Thymus (tissue), 11 donors: ENCODE results near the gene SLC8A3. TPM values are rescaled to one million over a fixed set of nuclear protein-coding genes. Genes with fewer than 3 reads are reported as not detected.

ENCODE experiments used
- DNase-seq, 9 donors: peaks; one replicate each; pipeline ENCODE4 v3.0.0-alpha.2; 2013; ENCODE audit warnings: low spot score in 9 of 9, low read depth in 6 of 9, missing footprints in 1 of 9
- H3K27ac ChIP-seq, 2 donors: one replicate each; pipeline ENCODE4 v1.5.1; 2013; ENCODE audit warnings: control low read depth in 1 of 2, low read depth in 1 of 2, low read length in 1 of 2, mild to moderate bottlenecking in 1 of 2, moderate library complexity in 1 of 2
- H3K27me3 ChIP-seq, 2 donors: one replicate each; pipeline ENCODE4 v1.5.1; 2013; ENCODE audit warnings: low read length in 1 of 2; ENCODE audit not compliant: control insufficient read depth in 2 of 2, insufficient read depth in 1 of 2
- H3K36me3 ChIP-seq, 2 donors: one replicate each; pipeline ENCODE4 v1.5.1; 2013; ENCODE audit warnings: low read length in 1 of 2, mild to moderate bottlenecking in 1 of 2, moderate library complexity in 1 of 2; ENCODE audit not compliant: control insufficient read depth in 2 of 2, insufficient read depth in 2 of 2
- H3K4me1 ChIP-seq, 2 donors: one replicate each; pipeline ENCODE4 v1.5.1; 2013; ENCODE audit warnings: low read length in 2 of 2; ENCODE audit not compliant: control insufficient read depth in 2 of 2, insufficient read depth in 2 of 2
- H3K4me3 ChIP-seq, 2 donors: one replicate each; pipeline ENCODE4 v1.5.1; 2013; ENCODE audit warnings: low read length in 2 of 2, control low read depth in 1 of 2, mild to moderate bottlenecking in 1 of 2
- H3K9me3 ChIP-seq, 2 donors: one replicate each; pipeline ENCODE4 v1.5.1; 2013; ENCODE audit warnings: low read length in 1 of 2, mild to moderate bottlenecking in 1 of 2; ENCODE audit not compliant: control insufficient read depth in 2 of 2, insufficient read depth in 1 of 2
- WGBS: extraction: QIAGEN DNeasy Blood & Tissue Kit; methylation state at CpG from one replicate; pipeline ENCODE4 v1.1.7; 2013; 5-methylcytosine and 5-hydroxymethylcytosine counted together
- polyA plus RNA-seq: library from polyadenylated mRNA; stranded (reverse); fragments of 200-250 nt; gene quantifications from one replicate; pipeline ENCODE4 v1.2.3, GENCODE V29; 2013
- total RNA-seq: library from RNA; stranded (reverse); fragments of 120-200 nt; gene quantifications from one replicate; pipeline ENCODE4 v1.2.4, GENCODE V29; 2013
- donor health status: healthy.

SLC8A3 gene
- total and polyA plus RNA-seq, 2 donors, result 0.16 to 0.99 TPM

- no peaks in the 10 kb centered on the region for H3K4me1 ChIP-seq
- H3K27ac ChIP-seq, result no peak overlapping the region
- peak in 4 of 9 donors; percentile 10 to 32 (median 21) for DNase-seq
- H3K9me3 ChIP-seq, result no peaks in the 10 kb centered on the region
- no peaks in the 10 kb centered on the region for H3K36me3 ChIP-seq
- WGBS, result 78% methylated on average over 3 of the region's 3 CpGs
- no peaks in the 10 kb centered on the region for H3K27me3 ChIP-seq
- H3K4me3 ChIP-seq, result no peak overlapping the region
These were observed 114.7 kb downstream of the SLC8A3 start for GRCh38 chr14:70073924-70074566.

DNA sequence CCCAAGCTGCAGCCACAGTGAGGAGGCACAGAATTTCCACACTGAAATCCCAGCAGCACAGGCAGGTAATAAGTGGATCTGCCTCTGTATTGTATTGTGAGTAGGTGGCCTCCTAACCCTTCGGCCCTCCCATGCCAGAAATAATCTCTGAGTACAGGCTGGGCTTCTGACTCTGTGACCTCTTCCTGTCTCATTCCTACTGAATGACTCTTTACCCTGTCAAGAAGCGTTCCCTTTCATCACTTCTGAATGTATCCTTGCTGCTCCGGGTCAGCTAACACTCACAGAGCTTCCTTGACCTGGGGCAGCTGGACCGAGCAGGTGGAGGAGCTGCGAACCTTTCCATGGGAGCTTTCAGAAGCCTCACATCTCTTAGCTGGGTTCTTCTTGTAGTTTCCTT, 119.6 kb downstream of the SLC8A3 start:
- H3K27ac ChIP-seq, result no peak overlapping the region
- no peaks in the 10 kb centered on the region for H3K36me3 ChIP-seq
- no peaks in the 10 kb centered on the region for H3K27me3 ChIP-seq
- 92% methylated on average over 5 of the region's 5 CpGs for WGBS
- H3K4me1 ChIP-seq, result no peaks in the 10 kb centered on the region
- DNase-seq, result no peak
- no peak overlapping the region for H3K4me3 ChIP-seq
- H3K9me3 ChIP-seq, result no peaks in the 10 kb centered on the region

DNA sequence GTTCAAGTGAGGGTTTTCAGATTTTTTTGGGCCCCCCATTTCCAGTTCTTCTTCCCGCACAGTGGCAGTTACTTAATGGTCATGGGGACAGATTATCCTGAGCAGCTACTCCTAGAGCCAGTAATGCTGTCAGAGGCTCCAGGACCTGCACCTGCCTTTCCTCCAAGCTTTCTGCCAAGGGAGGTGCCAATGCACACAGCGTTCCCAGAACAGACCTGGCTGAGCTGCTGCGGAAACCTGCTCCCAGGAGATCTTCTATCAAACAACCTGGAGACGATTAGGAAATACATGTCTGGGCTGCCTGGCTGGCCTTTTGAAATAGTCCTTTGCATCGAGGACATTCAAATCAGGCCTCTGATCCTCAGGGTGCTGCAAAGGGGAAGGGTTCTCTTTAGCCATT, 120.9 kb downstream of the SLC8A3 start:
- Histone ChIP-seq H3K27me3 (no peaks in the 10 kb centered on the region), H3K36me3 (no peaks in the 10 kb centered on the region), H3K4me3 (no peak overlapping the region), H3K27ac (no peak overlapping the region), H3K9me3 (no peaks in the 10 kb centered on the region), H3K4me1 (no peaks in the 10 kb centered on the region)
- no peak for DNase-seq
- WGBS, result 96% methylated on average over 5 of the region's 5 CpGs

DNA sequence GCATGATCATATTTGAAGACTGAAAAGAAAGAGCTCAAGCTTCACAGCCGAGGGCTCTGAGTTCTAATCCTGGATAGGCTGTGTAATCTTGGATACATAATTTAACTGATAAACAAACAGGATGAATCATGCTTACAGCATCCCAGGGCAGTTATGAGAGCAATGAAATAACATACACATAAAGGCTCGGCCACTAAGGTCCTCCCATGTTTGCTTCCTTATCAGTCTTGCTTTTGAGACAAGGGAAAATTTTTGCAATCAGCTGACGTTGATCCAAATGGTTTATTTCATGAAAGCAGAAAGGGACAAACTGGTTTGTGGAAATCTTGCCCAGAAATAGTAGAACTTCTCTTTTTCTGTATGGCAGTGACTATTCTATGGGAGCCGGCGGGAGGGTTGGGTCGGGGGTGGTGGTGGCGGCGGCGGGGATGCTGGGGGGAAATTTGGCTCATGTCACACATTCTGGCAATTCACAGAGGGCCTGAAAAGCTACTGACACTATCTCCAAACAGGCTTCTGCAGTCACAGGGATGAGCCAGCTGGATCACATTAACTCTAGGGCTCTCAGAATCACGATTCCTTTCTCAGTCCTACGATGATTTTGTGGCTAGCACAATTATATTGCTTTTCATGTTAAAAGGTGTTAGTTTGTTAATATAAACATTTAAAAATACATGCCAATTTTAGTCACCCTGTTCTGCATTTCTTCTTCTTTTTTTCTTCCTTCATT, 124.5 kb downstream of the SLC8A3 start:
- Histone ChIP-seq H3K36me3 (no peaks in the 10 kb centered on the region), H3K4me3 (no peak overlapping the region), H3K9me3 (no peaks in the 10 kb centered on the region), H3K27ac (no peak overlapping the region), H3K4me1 (no peaks in the 10 kb centered on the region), H3K27me3 (no peaks in the 10 kb centered on the region)
- DNase-seq, result no peak
- 95% methylated on average over 11 of the region's 11 CpGs for WGBS

- Histone ChIP-seq H3K27ac (no peak overlapping the region), H3K4me1 (no peaks in the 10 kb centered on the region), H3K27me3 (no peaks in the 10 kb centered on the region), H3K9me3 (no peaks in the 10 kb centered on the region), H3K36me3 (no peaks in the 10 kb centered on the region), H3K4me3 (no peak overlapping the region)
- no peak for DNase-seq
- WGBS, result 96% methylated on average over 2 of the region's 2 CpGs
These were observed 127.6 kb downstream of the SLC8A3 start for GRCh38 chr14:70061108-70061507.

DNA sequence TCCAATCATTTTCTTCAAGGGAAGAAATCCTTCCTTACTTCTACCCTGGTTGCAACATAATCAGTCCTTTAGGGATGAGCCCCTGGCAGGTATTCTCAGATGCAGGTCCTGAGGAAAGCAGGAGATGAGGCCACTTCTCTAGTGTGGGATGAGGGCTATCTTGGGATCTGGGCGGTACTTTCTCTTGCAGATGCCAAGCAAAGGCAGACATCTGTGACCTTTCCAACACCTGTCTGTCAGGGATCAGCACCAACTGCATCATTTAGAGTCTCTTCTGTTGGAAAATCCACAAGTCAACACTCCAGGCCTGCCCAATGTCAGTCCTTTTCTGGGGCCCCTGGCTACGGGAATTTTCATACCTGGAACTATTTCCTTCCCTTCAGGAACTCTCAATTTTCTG, 129.2 kb downstream of the SLC8A3 start:
- H3K27ac ChIP-seq, result no peak overlapping the region
- H3K36me3 ChIP-seq, result no peaks in the 10 kb centered on the region
- WGBS, result 91% methylated on average over 2 of the region's 2 CpGs

GRCh38 chr14:70057519-70058136, 131.1 kb downstream of the SLC8A3 start:
- Histone ChIP-seq H3K4me3 (no peak overlapping the region), H3K27ac (no peak overlapping the region), H3K27me3 (no peaks in the 10 kb centered on the region), H3K4me1 (no peaks in the 10 kb centered on the region), H3K36me3 (no peaks in the 10 kb centered on the region), H3K9me3 (no peaks in the 10 kb centered on the region)
- no peak for DNase-seq
- WGBS, result 95% methylated on average over 5 of the region's 5 CpGs

More for the DNA sequence above, 129.2 kb downstream of the SLC8A3 start:
- no peak for DNase-seq
- Histone ChIP-seq H3K27me3 (no peaks in the 10 kb centered on the region), H3K4me3 (no peak overlapping the region), H3K4me1 (no peaks in the 10 kb centered on the region), H3K9me3 (no peaks in the 10 kb centered on the region)

- no peaks in the 10 kb centered on the region for H3K4me1 ChIP-seq
- H3K4me3 ChIP-seq, result no peak overlapping the region
- no peaks in the 10 kb centered on the region for H3K9me3 ChIP-seq
- DNase-seq, result peak in 4 of 9 donors; percentile 13 to 38 (median 19)
- no peaks in the 10 kb centered on the region for H3K27me3 ChIP-seq
- 75% methylated on average over 3 of the region's 3 CpGs for WGBS
- H3K27ac ChIP-seq, result no peak overlapping the region
- no peaks in the 10 kb centered on the region for H3K36me3 ChIP-seq
These were observed 135.8 kb downstream of the SLC8A3 start for GRCh38 chr14:70052990-70053389.

DNA sequence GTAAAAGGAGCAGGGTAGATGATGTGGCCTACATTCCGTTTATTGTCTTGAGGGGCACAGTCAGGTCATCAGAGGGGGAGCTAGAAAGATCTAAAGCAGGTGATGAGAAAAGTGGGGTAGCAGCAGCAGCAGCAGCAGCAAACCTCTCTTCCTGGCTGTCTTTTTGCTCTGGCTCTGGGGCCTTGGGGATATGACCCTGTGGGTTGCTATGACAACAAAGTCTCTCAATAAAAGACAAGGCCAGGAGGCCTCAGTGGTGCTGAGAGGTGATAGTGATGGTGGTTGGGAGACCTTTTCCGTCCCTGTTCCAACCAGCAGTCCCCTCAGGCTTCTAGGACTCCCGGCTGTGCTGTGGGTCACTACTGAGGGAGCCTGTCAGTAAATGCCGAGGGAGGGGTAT, 138.6 kb downstream of the SLC8A3 start:
- WGBS, result 96% methylated on average over 4 of the region's 4 CpGs

More for the DNA sequence above, 138.6 kb downstream of the SLC8A3 start:
- Histone ChIP-seq H3K4me3 (no peak overlapping the region), H3K36me3 (no peaks in the 10 kb centered on the region), H3K27ac (no peak overlapping the region), H3K9me3 (no peaks in the 10 kb centered on the region), H3K27me3 (no peaks in the 10 kb centered on the region), H3K4me1 (no peaks in the 10 kb centered on the region)
- no peak for DNase-seq
